ENCODE measurements around the gene PRKCE.

Gene PRKCE

DNA sequence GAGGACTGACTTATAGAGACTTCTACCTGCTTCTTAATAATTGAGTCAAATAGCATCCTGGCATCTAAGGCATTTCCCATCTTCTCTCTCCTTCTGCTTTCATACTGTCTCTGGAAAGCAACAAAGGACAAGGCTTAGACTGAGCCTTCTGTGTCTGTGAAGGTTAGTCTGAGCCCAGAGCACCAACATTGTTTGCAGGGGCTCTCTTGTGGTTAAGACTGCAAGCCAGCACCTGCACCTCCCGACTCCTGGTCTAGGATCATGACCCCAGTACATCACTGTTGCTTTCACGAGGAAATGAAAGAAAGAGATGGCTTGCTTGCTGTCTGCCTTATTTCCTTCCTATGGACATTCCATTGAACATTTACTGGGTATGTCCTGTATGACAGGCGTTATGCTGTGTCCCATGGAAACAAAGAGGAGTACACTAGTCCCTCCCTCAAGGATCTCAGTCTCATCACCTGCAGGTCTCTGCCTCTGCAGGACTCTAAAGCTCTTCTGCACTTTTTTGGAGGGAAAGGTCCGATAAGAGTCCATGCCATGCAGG lies 330.0 kb downstream of the PRKCE start:
- Histone ChIP-seq H3K4me3 (ENCODE audit: low read length in 2 of 2) (no peak overlapping the region), H3K36me3 (ENCODE audit: control insufficient read depth in 2 of 2, insufficient read depth in 2 of 2, low read length in 2 of 2) (peaks cover 3 to 29% of the 10 kb centered on the region in 2 donors), H3K27me3 (ENCODE audit: control insufficient read depth in 1 of 2, insufficient read depth in 2 of 2, low read length in 2 of 2) (no peaks in the 10 kb centered on the region), H3K4me1 (ENCODE audit: control insufficient read depth, insufficient read depth, low read length) (no peaks in the 10 kb centered on the region), H3K27ac (ENCODE audit: low read length) (no peak overlapping the region), H3K9ac (ENCODE audit: low read length in 2 of 2) (no peak overlapping the region), H3K9me3 (ENCODE audit: control insufficient read depth in 2 of 2, low read length in 2 of 2) (no peaks in the 10 kb centered on the region)

GRCh38 chr2:45982096-45982495 lies 330.6 kb downstream of the PRKCE start:
- no peaks in the 10 kb centered on the region for H3K9me3 ChIP-seq (ENCODE audit: control insufficient read depth in 2 of 2, low read length in 2 of 2)
- H3K4me1 ChIP-seq (ENCODE audit: control insufficient read depth, insufficient read depth, low read length): no peaks in the 10 kb centered on the region
- H3K9ac ChIP-seq (ENCODE audit: low read length in 2 of 2): no peak overlapping the region
- H3K36me3 ChIP-seq (ENCODE audit: control insufficient read depth in 2 of 2, insufficient read depth in 2 of 2, low read length in 2 of 2): peaks cover 3 to 31% of the 10 kb centered on the region in 2 donors
- no peak overlapping the region for H3K27ac ChIP-seq (ENCODE audit: low read length)
- no peaks in the 10 kb centered on the region for H3K27me3 ChIP-seq (ENCODE audit: control insufficient read depth in 1 of 2, insufficient read depth in 2 of 2, low read length in 2 of 2)
- no peak overlapping the region for H3K4me3 ChIP-seq (ENCODE audit: low read length in 2 of 2)

DNA sequence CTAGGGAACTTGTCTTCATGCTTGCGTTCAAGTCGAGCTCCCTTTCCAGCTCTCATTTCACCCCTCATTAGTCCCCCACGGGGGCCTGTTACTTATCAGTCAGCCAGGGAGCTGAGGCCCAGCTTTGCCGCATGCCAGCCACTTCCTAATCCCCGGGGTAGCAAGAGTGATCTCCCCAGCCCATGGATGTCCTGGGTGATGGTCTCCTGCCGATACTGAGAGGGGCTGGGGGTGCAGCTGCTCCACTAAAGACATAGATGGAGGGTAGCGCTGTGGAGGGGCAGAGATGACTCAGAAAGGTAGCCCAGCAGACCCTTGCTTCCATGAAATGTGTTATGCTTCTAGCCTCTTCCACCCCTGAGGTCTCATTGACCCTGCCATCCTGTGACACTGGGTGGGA lies 331.7 kb downstream of the PRKCE start:
- H3K9ac ChIP-seq (ENCODE audit: low read length in 2 of 2): no peak overlapping the region
- H3K4me1 ChIP-seq (ENCODE audit: control insufficient read depth, insufficient read depth, low read length): no peaks in the 10 kb centered on the region
- H3K27me3 ChIP-seq (ENCODE audit: control insufficient read depth in 1 of 2, insufficient read depth in 2 of 2, low read length in 2 of 2): no peaks in the 10 kb centered on the region
- no peaks in the 10 kb centered on the region for H3K9me3 ChIP-seq (ENCODE audit: control insufficient read depth in 2 of 2, low read length in 2 of 2)
- H3K36me3 ChIP-seq (ENCODE audit: control insufficient read depth in 2 of 2, insufficient read depth in 2 of 2, low read length in 2 of 2): peaks cover 3 to 29% of the 10 kb centered on the region in 2 donors
- H3K4me3 ChIP-seq (ENCODE audit: low read length in 2 of 2): no peak overlapping the region
- no peak overlapping the region for H3K27ac ChIP-seq (ENCODE audit: low read length)

DNA sequence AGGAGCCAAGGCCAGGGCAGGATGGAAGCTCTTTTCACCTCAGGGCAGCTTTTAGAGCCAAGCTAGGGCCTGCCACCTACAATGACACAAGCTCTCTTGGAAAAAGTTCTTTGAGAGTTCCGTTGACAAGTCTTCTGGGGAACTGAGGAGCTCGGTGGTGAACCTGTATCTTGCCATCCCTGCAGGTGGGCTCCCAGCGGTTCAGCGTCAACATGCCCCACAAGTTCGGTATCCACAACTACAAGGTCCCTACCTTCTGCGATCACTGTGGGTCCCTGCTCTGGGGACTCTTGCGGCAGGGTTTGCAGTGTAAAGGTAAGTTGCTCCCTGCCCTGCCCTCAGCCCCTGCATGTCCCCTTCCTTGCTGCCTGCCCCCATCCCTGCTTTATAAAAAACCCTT lies 332.9 kb downstream of the PRKCE start:
- H3K27ac ChIP-seq (ENCODE audit: low read length): no peak overlapping the region
- H3K4me3 ChIP-seq (ENCODE audit: low read length in 2 of 2): no peak overlapping the region
- H3K9me3 ChIP-seq (ENCODE audit: control insufficient read depth in 2 of 2, low read length in 2 of 2): no peaks in the 10 kb centered on the region
- H3K4me1 ChIP-seq (ENCODE audit: control insufficient read depth, insufficient read depth, low read length): peaks cover 10% of the 10 kb centered on the region
- H3K9ac ChIP-seq (ENCODE audit: low read length in 2 of 2): no peak overlapping the region
- peaks cover 3 to 29% of the 10 kb centered on the region in 2 donors for H3K36me3 ChIP-seq (ENCODE audit: control insufficient read depth in 2 of 2, insufficient read depth in 2 of 2, low read length in 2 of 2)
- H3K27me3 ChIP-seq (ENCODE audit: control insufficient read depth in 1 of 2, insufficient read depth in 2 of 2, low read length in 2 of 2): no peaks in the 10 kb centered on the region

- Histone ChIP-seq H3K36me3 (ENCODE audit: control insufficient read depth in 2 of 2, insufficient read depth in 2 of 2, low read length in 2 of 2) (peaks cover 3 to 29% of the 10 kb centered on the region in 2 donors), H3K27ac (ENCODE audit: low read length) (no peak overlapping the region), H3K4me1 (ENCODE audit: control insufficient read depth, insufficient read depth, low read length) (peaks cover 11% of the 10 kb centered on the region), H3K9ac (ENCODE audit: low read length in 2 of 2) (no peak overlapping the region), H3K9me3 (ENCODE audit: control insufficient read depth in 2 of 2, low read length in 2 of 2) (no peaks in the 10 kb centered on the region), H3K4me3 (ENCODE audit: low read length in 2 of 2) (no peak overlapping the region), H3K27me3 (ENCODE audit: control insufficient read depth in 1 of 2, insufficient read depth in 2 of 2, low read length in 2 of 2) (no peaks in the 10 kb centered on the region)
These were observed 333.5 kb downstream of the PRKCE start for GRCh38 chr2:45984896-45985473.

DNA sequence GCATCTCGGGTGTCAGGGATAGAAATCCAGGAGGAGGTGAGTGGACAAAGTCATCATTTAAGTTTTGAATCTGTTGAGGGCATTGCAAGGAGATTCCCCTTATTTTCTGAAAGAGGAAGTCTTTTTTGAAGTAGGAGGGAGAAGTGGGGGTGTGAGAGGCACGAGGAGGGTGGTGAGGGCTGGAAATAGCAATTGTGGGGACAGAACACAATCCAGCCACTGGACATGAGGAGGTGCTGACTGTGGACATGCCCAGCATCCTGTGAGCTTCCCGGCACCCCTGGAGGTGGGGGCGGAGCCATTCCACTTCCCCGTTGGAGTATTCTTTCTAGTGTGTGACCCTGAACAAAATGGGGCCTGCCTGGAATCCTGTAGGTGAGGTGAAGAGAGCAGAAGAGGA lies 335.0 kb downstream of the PRKCE start:
- Histone ChIP-seq H3K27ac (ENCODE audit: low read length) (no peak overlapping the region), H3K9me3 (ENCODE audit: control insufficient read depth in 2 of 2, low read length in 2 of 2) (no peaks in the 10 kb centered on the region), H3K9ac (ENCODE audit: low read length in 2 of 2) (no peak overlapping the region), H3K4me3 (ENCODE audit: low read length in 2 of 2) (no peak overlapping the region), H3K27me3 (ENCODE audit: control insufficient read depth in 1 of 2, insufficient read depth in 2 of 2, low read length in 2 of 2) (no peaks in the 10 kb centered on the region), H3K36me3 (ENCODE audit: control insufficient read depth in 2 of 2, insufficient read depth in 2 of 2, low read length in 2 of 2) (peaks cover 3 to 25% of the 10 kb centered on the region in 2 donors), H3K4me1 (ENCODE audit: control insufficient read depth, insufficient read depth, low read length) (peaks cover 11% of the 10 kb centered on the region)

DNA sequence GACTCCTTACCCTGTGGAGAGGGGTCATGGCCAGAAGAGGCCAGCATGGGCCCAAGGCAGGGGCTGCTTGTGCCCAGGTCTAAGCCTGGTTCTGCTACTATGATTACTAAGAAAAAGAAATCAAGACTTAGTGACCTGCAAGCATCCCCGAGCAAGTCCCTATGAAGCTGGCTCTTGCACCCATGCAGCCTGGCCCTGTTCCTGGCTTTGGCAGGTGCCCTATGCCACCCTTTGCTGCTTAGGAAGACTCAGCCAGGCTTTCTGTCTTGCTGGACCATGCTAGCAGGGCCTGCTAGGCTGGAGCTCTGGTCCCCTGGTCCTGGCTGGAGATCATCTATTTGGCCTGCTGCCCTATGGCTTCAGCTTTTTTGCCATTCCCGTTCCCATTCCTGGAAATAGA lies 336.4 kb downstream of the PRKCE start:
- H3K4me1 ChIP-seq (ENCODE audit: control insufficient read depth, insufficient read depth, low read length): peaks cover 19% of the 10 kb centered on the region
- no peak overlapping the region for H3K4me3 ChIP-seq (ENCODE audit: low read length in 2 of 2)
- H3K36me3 ChIP-seq (ENCODE audit: control insufficient read depth in 2 of 2, insufficient read depth in 2 of 2, low read length in 2 of 2): peaks cover 3 to 16% of the 10 kb centered on the region in 2 donors
- H3K27me3 ChIP-seq (ENCODE audit: control insufficient read depth in 1 of 2, insufficient read depth in 2 of 2, low read length in 2 of 2): no peaks in the 10 kb centered on the region
- H3K27ac ChIP-seq (ENCODE audit: low read length): no peak overlapping the region
- H3K9me3 ChIP-seq (ENCODE audit: control insufficient read depth in 2 of 2, low read length in 2 of 2): no peaks in the 10 kb centered on the region
- no peak overlapping the region for H3K9ac ChIP-seq (ENCODE audit: low read length in 2 of 2)

GRCh38 chr2:45988879-45989278 lies 337.4 kb downstream of the PRKCE start:
- no peak overlapping the region for H3K27ac ChIP-seq (ENCODE audit: low read length)
- no peak overlapping the region for H3K4me3 ChIP-seq (ENCODE audit: low read length in 2 of 2)
- H3K36me3 ChIP-seq (ENCODE audit: control insufficient read depth in 2 of 2, insufficient read depth in 2 of 2, low read length in 2 of 2): peaks cover 3 to 12% of the 10 kb centered on the region in 2 donors
- H3K9ac ChIP-seq (ENCODE audit: low read length in 2 of 2): no peak overlapping the region
- no peaks in the 10 kb centered on the region for H3K9me3 ChIP-seq (ENCODE audit: control insufficient read depth in 2 of 2, low read length in 2 of 2)
- H3K27me3 ChIP-seq (ENCODE audit: control insufficient read depth in 1 of 2, insufficient read depth in 2 of 2, low read length in 2 of 2): no peaks in the 10 kb centered on the region
- peaks cover 27% of the 10 kb centered on the region for H3K4me1 ChIP-seq (ENCODE audit: control insufficient read depth, insufficient read depth, low read length)

DNA sequence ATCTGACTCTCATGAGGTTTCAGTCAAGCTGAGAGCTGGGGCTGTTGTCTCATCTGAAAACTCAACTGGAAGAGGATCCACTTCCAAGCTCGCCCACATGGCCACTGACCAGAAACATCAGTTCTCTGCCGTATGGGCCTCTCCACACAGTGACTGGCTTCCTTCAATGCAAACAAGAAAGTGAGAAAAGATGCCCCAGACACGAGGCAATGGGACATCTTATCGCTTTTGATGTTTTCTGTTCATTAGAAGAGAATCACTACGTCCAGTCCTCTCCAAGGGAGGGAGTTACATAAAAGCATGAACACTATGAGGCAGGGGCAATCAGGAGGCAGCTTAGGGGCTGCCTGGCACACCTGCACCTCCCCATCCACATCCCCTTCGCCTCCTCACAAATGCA lies 338.7 kb downstream of the PRKCE start:
- Histone ChIP-seq H3K27ac (ENCODE audit: low read length) (no peak overlapping the region), H3K4me3 (ENCODE audit: low read length in 2 of 2) (no peak overlapping the region), H3K36me3 (ENCODE audit: control insufficient read depth in 2 of 2, insufficient read depth in 2 of 2, low read length in 2 of 2) (peaks cover 1 to 6% of the 10 kb centered on the region in 2 donors), H3K27me3 (ENCODE audit: control insufficient read depth in 1 of 2, insufficient read depth in 2 of 2, low read length in 2 of 2) (no peaks in the 10 kb centered on the region), H3K4me1 (ENCODE audit: control insufficient read depth, insufficient read depth, low read length) (peaks cover 27% of the 10 kb centered on the region), H3K9ac (ENCODE audit: low read length in 2 of 2) (no peak overlapping the region), H3K9me3 (ENCODE audit: control insufficient read depth in 2 of 2, low read length in 2 of 2) (no peaks in the 10 kb centered on the region)

- no peaks in the 10 kb centered on the region for H3K9me3 ChIP-seq (ENCODE audit: control insufficient read depth in 2 of 2, low read length in 2 of 2)
- H3K9ac ChIP-seq (ENCODE audit: low read length in 2 of 2): no peak overlapping the region
- H3K27me3 ChIP-seq (ENCODE audit: control insufficient read depth in 1 of 2, insufficient read depth in 2 of 2, low read length in 2 of 2): no peaks in the 10 kb centered on the region
- peak overlapping the region in 1 of 2 donors; percentile 8 for H3K4me3 ChIP-seq (ENCODE audit: low read length in 2 of 2)
- peaks cover 0 to 4% of the 10 kb centered on the region in 2 donors for H3K36me3 ChIP-seq (ENCODE audit: control insufficient read depth in 2 of 2, insufficient read depth in 2 of 2, low read length in 2 of 2)
- peaks cover 27% of the 10 kb centered on the region for H3K4me1 ChIP-seq (ENCODE audit: control insufficient read depth, insufficient read depth, low read length)
- H3K27ac ChIP-seq (ENCODE audit: low read length): peak overlapping the region; percentile 53
These were observed 340.7 kb downstream of the PRKCE start for GRCh38 chr2:45992021-45992740.
